Stimulated activated CD8-positive, alpha-beta memory T cell treated with anti-CD3 and anti-CD28 coated beads, Interleukin-4, amount 100 ng/mL, for 1 hour (primary cell): ENCODE data around the gene CCNY.

Source experiments
- DNase-seq, 2 donors: peaks; one replicate each; pipeline ENCODE4 v3.0.0-alpha.2; 2020; ENCODE audit warnings: low read depth in 2 of 2, low spot score in 1 of 2

CCNY gene

DNA sequence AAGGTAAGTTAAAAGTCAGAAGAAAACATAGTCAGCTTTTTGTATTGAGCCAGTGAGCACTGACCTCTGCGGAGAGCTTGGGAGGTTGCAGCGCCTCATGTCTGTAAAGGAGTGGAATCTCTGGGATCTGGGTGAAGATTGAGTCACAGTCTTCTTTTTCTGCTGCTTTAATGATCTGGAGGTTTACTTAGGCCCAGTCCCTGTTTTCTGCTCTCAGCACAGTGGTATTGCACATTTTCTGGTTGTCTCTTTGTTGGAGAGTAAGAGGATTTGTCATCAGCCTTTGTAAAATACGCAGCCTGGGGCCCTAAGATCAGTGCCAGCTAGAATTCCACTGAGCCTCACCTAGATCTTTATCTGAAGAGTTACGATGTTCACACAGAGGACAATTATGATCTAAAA lies 210.5 kb downstream of the CCNY start:
- DNase-seq, result no peak

DNA sequence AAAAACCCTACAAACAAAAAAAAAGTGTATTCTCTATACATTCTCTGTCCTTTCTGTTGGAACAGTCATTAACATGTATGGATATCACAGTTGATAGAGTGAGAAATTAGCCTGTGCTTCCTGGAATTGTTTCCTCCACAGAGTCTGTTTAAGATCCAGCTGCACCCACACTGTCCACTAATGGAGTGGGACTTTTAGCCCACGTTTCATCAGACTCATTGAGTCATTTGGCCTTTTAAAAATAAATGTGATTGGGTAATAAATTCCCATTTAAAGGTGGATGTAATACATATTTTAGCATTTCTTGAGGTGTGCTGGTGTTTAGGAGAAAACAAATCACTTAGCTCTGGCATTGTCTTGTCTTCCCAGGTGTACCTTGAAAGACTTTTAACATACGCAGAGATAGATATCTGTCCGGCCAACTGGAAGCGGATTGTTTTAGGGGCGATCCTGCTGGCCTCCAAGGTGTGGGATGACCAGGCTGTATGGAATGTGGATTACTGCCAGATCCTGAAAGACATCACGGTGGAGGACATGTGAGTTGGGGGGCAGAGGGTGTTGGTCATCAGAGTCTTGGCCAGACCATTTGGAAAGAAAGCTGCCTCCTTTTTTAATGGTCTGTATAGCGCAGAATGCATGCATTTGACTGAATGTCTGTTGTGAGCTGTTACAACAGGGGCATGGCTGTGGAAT lies 216.5 kb downstream of the CCNY start:
- no peak for DNase-seq

DNA sequence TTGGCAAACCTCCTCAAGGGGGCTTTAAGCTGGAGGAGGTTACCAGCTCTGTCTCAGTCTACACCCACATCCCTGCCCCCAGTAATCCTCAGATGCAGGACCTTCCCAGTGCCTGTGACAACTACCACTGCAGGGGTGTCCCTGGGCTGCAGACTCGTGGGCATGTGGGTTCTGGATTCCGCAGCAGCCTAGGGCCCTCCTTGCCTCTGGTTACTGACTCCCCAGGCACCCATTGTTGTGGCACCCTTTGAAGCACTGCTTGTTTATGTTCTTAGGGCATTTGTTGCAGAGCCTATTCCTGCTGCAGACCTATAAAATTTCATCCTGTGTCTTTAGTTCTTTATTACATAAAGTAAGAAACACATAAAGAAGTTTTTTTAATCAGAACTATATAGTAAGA lies 217.7 kb downstream of the CCNY start:
- no peak for DNase-seq

DNA sequence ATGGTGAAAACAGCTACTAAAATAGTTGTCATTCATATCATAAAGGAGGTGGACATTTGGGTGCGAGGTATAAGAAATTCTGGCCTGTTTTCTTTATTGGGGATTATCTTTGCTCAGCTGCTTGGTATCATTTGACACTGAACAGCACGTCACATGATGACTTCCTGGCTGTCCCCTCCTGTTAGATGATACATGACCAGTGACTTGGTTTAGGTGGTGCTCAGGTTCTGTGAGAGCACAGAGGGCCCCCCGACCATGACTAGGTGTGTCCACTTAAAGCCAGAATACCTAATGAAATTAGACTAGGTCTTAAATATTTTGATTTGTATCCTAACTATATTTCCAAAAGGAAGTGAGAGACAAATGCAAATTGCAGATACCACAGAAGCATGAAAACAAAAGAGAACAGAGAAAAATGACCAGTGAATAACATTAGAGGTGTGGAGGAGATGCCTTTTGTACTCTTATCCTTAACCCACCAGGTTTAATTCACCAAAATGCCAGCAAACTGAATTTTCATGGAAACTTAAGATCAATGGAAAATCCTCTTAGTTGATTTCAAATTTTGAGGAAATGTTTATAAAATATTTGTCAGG lies 218.2 kb downstream of the CCNY start:
- no peak for DNase-seq

GRCh38 chr10:35555962-35556930 lies 219.9 kb downstream of the CCNY start:
- no peak for DNase-seq

GRCh38 chr10:35558276-35558675 lies 222.0 kb downstream of the CCNY start:
- DNase-seq, result no peak

DNA sequence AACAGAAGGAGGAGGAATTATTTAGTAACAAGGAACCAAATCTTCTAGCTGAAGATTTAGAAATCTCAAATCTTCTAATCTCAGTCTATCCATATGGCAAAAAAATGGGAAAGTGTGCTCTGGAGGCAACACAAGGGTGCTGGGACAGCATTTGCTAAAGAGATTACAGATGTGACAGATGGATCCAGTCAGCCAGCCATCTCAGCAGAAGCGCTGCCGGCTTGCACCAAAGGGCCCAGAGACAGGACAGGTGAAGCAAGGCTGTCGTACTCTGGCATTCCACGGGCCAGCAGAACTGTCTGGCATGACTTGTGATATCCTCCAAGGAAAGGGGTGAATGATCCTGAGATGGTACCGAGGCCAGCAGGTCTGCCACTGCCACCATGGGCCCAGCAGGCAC lies 223.1 kb downstream of the CCNY start:
- no peak for DNase-seq

- no peak for DNase-seq
Measured at GRCh38 chr10:35561715-35562114, 225.4 kb downstream of the CCNY start.

- no peak for DNase-seq
Measured at GRCh38 chr10:35562427-35562826, 226.1 kb downstream of the CCNY start.

- DNase-seq, result no peak
Measured at GRCh38 chr10:35563261-35563891, 227.1 kb downstream of the CCNY start.

DNA sequence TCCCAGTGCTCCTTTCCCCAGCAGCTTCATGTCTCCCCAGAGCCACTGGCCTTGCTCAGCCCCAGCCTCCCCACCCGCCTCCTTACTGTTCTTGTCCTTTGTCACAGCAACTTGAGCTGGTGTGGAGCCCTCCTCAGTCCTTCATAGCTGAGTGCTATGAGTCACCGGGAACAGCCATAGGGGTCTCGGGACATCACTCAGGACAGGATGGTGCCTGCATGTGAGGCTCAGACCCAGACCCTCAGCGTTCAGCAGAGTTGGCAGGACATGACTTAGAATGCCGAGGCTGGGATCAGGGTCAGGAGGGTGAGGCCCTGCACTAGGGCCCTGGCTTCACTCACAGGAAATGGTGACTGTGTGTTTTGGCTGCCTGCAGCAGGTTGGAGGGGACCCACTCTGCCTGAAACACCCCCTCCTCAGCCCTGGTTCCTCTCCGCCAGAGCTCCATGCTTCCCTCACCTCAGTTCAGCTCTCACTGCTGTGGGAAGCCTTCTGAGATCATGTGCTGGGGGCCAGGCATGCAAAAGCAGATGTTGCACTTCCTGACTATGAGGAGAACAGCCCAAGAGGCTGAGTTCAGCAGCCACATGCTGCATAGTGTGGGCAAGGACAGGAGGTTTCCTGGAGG lies 228.1 kb downstream of the CCNY start:
- no peak for DNase-seq

DNA sequence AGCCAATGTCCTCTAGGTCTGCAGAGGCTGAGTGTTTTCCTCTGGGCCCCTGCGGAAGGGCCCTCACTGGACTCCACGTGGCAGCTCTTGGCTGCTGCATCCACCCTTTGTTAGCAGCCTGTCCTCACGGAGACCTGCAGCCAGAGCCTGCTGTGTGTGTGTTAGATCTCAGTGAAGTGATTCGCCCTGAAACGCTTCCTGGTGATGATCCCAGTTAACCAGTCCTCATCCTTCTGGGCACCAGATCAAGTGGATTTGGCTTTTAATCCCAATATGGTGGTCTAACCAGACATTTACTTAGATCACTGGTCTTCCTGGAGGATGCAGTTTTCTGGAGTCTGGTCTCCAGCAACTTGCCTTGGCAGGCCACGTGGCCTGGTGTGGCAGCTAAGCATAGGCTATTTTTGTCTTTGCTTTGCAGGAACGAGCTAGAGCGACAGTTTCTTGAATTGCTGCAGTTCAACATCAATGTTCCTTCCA lies 229.3 kb downstream of the CCNY start:
- no peak for DNase-seq

- no peak for DNase-seq
Measured at GRCh38 chr10:35567951-35568350, 231.6 kb downstream of the CCNY start.

GRCh38 chr10:35568483-35569015 lies 232.2 kb downstream of the CCNY start:
- DNase-seq, result no peak

DNA sequence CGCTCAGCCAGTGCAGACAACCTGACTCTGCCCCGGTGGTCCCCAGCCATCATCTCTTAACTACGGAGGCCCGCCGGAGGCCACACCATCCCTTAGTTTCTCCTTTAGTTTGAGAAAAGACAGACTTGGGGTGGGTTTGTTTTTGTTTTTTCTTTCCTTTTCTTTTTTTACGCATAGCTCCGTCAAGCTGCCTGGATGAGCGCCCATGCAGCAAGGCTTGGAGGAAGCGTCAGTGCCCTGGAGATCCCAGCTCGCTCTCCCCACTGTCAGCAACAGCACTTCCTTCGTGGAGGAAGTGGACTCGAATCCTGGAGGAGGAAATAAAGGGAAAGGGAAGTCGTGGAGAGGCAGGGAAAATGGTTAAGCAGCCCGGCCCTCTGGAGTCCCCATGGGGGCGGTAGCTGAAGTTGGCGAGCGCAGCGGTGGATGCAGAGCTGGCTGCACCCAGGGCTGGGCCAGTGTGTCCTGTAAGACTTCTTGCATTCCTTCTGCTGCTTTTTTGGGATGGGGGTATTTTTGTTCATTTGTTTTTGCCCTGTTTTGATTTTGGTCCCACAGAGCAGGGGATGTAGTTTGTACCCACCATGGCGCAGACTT lies 232.9 kb downstream of the CCNY start:
- DNase-seq, result no peak

GRCh38 chr10:35569836-35570235 lies 233.5 kb downstream of the CCNY start:
- DNase-seq, result no peak

DNA sequence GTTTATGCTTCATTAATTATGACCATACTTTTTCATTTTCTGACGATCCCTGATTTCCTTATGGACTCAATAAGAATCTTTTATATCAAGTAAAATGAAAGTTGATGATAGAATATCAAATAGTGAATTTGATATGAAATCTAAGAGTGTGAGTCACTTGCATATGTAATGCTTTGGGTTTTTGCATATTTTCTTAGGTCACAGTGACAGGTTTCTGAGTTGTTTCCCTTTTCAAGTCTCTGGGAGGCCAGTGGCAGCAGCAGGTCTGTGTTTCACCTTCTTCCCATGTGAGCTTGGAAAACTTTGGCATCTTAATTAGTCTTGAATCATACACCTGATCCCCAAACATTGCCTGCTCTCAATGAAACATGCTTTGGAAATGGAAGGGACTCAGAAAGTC lies 234.1 kb downstream of the CCNY start:
- DNase-seq, result no peak

DNA sequence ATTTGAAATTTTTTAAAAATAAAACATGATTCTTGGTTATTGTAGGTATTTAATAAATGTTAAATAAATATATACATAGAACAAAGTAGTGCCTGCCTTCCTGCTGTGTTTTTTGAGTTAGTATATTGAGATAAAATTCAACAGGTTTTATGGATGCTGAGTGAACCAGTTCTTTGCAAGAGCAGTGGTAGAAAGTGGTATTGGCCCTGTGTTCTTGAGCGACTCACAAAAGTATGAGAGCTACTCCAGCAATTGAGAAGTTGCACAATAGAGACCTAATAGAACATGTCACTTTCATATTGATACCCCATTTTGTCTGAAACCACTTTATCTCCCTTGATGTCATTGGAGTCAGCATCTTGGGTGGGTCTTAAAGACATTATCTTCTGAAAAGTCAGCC lies 236.3 kb downstream of the CCNY start:
- DNase-seq, result no peak

DNA sequence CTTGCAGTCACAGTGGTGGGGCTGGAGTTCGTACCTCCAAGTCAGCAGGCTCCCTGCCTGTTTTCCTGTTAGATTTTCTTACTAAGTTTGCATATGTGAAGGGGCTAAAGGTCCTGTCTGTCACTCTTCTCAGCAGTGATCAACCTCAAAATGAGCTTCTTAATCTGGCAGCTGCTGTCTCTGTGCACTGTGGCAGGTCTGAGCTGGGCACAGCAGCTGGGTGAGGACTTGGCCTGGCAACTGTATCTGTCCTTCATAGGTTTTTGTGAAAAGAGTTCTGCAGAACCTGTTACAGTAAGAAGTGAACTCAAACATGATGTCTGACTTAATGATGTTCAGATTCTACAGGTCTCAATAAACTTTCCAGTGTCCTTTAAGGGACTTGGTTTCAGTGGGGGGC lies 237.5 kb downstream of the CCNY start:
- DNase-seq, result no peak

- no peak for DNase-seq
Measured at GRCh38 chr10:35574924-35575352, 238.6 kb downstream of the CCNY start.
